KBM-7 (cell line): Measurements from ENCODE around the gene SEMA6D.

Source experiments
- DNase-seq: peaks from one replicate; pipeline ENCODE4 v3.0.0-alpha.2; 2015
- in situ Hi-C: fragments of 300-500 bp; cut with MboI; formaldehyde crosslinking; loops from 2 replicates; pipeline ENCODE4 v1.14.3; 2020; ENCODE audit warnings: low sequenced_read_pairs, low pct_unique_long_range_greater_than_20kb, mixed read lengths

Gene SEMA6D

DNA sequence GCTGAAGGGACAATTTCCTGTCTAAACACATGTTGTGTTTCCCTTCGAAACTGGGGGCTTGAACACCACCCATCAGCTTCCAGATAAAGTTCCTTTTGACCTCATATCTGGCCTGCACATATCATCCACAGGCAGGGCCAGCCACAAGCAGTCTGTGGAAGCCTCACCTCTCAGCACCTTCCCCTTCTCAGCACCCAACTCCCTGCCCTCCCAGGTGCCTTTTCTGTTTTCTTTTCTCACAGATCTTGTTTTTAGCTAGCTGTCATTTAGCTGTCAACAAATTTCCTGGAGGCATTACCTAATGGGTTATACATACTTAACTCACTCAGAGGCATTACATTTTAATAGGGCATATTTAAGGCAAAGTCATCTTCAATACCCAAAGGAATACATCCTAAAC is 93.9 kb downstream of the SEMA6D start:
- in situ Hi-C loops, result no loop called here
- no peak for DNase-seq

DNA sequence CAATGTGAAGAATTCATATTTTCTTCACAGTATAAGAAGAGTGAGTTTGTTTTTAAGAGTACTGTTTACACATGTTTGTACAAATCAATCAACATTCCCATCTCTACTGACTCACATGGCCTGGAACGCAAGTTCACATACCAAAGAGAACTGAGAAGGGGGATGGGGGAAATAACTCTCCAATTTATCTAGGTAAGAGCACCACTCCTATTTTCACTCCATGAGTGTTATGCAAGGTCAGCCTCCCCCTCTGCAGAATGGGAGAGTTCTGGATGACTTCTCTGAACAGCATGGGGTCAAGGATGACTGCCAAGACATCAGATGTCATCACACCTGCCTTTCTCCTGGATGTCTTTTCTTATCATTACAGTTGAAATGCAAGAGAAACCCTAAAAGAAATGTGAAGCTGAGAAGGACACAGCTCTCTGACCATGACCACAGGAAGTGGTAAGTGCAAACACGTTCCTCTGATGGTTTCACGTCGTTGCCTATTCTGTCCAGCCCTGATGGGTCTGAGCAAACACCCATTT is 95.2 kb downstream of the SEMA6D start:
- no peak for DNase-seq

DNA sequence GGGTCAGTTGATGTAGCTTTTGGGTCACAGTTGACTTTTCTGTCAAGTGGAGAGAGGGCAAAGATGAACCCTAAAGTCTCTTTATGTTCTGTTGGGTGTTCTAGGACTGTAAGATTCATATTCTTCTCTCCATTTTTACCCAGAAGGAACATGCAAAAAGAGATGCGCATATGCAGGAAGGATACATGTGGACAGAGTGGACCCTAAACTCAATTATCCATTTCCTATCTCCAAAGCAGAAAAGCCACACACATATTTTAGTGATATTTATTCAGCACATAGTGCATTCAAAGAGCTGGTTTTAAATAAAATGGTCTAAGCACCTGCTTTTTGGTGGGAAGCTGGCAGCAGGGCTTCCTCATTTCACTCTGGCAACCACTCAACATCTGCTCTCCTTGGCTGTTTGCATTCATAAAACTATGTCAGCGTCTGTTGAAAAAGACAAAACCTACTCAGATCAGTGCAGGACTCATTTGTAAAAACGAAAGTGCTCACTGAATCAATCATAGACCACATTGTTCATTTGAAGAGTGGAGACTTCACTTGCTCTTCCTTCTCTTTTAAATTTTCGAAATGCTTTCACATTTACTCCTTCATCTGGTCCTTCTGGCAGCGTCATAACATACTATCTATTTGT is 96.6 kb downstream of the SEMA6D start:
- no peak for DNase-seq
- in situ Hi-C loops, result no loop called here

More for the DNA sequence above, 95.2 kb downstream of the SEMA6D start:
- in situ Hi-C loops, result no loop called here

DNA sequence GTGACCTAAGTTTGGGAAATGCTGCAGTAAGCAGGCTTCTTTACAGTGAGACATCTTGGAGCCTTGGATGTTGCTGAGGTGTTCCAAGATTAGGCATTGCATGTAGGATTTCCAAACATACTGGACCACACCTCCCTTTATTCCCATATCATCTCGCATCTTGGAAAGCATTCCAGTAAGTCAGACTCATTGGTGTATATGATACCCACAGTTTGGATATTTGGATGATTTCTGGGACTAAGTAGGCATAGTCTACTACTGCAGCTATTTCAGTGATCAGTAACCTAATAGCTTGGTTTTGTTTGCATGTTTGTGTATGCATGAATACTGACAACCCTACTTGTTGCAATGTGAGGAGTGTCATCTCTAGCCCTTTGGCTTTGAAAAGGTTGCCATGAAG is 97.3 kb downstream of the SEMA6D start:
- DNase-seq, result no peak
- in situ Hi-C loops, result no loop called here

DNA sequence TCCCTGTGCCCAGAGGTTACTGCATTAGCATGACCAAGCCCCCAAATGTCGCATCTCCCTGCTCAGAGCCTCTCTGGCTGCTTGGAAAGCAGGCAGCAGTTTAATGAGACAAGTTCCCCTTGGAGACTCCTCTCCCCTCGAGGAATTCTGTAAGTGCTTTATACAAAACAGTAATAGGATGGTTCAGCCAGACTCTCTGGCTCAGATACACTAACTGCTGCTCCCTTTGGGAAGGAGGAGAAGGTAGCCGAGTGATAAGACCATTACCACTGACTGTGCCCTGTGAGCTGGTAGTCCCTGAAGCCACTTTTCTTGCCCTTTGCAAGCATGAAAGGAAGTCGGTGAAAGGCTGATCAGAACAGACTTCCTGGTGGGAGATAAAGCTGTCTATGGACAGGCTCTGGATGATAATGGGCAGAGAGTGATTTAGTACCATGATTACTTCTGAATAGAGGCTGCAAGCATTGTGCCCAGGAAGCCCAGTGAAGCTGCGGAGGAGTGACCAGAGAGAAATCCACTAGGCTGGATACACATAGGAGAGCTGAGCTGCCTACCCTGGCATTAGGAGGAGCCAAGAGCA is 100.8 kb downstream of the SEMA6D start:
- in situ Hi-C loops, result no loop called here

DNA sequence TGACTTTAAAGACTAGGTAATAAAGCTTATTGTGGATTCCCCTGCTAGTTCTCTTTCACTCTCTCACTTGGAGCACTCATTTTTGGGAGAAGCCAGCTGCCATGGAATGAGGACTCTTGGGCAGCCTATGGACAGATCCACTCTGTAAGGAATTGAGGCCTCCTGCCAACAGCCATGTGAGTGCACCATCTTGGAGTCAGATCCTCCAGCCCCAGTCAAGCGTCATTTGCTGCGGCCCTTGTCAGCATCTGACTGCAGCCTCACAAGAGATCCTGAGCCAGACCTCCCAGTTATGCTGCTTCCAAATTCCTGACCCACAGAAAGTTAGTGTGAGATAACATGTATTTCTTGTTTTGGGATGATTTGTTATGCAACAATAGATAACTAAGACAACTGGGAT is 101.9 kb downstream of the SEMA6D start:
- DNase-seq, result no peak
- in situ Hi-C loops, result no loop called here

More for the DNA sequence above, 100.8 kb downstream of the SEMA6D start:
- DNase-seq, result no peak

DNA sequence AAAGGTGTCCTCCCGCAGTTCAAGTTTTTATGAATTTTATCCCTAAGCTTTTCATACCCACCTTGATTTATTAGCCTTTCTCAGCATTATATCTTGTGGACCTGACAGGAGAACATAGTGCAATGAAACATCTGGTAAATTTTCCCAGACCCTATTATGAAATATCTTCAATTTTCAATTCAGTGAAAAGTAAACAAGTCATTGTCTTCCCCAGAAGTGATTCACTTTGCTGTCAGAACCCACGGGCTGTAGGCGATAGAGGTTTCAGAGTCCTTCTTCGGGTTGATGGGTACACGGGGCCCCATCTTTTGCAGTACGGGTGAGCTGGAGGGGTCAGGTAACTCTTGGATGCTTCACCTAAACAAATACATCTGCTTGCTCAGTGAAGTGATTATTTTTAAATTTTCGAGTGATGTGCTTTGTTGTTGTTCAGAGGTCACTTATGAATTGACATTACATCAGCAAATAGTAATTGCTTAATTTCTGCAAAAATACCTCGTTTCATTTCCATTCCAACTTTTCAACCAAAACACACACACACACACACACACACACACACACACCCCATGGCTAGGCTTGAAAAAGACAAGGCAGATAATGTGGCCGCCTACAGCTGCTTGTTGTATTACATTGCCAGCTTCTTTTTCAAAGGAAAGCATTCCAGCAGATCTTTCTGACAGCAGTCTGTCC is 102.9 kb downstream of the SEMA6D start:
- in situ Hi-C loops, result no loop called here
- DNase-seq, result no peak

DNA sequence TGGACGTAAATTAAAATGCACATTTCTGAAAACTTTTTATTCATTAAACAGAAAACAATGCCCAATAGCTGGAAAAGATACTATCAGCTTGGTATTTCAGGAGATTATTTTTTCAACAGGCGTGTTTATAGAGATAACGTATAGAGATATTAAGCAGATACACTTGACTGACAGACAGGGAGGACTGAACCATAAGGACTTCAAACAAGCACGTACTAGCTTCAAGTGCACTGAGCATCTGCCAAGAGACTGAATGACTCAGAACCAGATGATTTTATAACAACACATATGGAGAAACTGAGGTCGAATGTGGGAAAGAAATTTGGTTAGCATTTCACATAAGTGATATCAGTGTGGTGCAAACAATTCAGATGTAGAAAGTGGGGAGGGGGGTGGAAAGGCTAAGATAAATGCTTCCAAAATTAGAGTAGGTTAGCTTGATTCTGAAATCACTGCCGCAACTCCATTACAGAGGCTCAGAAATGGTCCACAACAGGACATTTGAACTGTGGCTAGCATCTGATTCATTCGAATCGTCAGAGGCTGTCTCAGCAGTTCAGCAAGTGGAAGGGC is 103.5 kb downstream of the SEMA6D start:
- in situ Hi-C loops, result no loop called here
- no peak for DNase-seq

DNA sequence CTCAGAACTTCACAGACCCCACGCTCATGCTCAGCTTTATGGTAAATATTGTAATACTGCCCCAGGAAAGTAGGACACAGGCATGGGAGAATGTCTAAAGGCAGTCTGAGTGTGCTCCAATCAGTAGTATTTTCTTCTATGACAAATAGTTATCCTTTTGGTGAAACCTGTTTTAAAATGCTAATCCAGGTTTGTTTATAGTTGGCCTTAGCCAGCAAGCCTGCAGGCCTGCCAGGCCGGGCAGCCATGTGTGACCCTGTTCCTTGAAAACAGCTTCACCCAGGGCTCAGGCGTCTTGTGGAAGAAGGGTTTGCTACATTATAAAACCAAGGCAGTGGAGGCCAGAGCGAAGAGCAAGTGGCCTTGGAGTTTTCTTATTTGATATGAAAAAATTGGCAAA is 104.7 kb downstream of the SEMA6D start:
- in situ Hi-C loops, result no loop called here
- DNase-seq, result no peak
